AG04449 (cell line): ENCODE results near the gene CALCR.

Experiments used
- CTCF ChIA-PET: fragments of 350-600 bp; formaldehyde crosslinking; extraction: SDS; loops from one replicate; lab custom pipeline; 2021; ENCODE audit warnings: antibody characterized with exemption; lab: Yijun Ruan, JAX
- POLR2A ChIA-PET: fragments of 400-600, 350-600 bp; formaldehyde crosslinking; extraction: SDS; loops from one replicate; lab custom pipeline; 2020; ENCODE audit warnings: antibody characterized with exemption, inconsistent platforms; lab: Yijun Ruan, JAX
- DNase-seq: peaks from one replicate; pipeline ENCODE4 v3.0.0-alpha.2; 2010; ENCODE audit warnings: low read depth, low spot score
- H3K4me3 ChIP-seq: 2 replicates; pipeline ENCODE4 v1.5.1; 2011; ENCODE audit warnings: low read depth, mild to moderate bottlenecking, control low read depth, low read length
- TF ChIP-seq, protein P1 (sequence below): IDR thresholded peaks from one replicate; pipeline ENCODE4 v1.5.1; 2011; ENCODE audit warnings: mild to moderate bottlenecking, moderate library complexity, low read length, control low read depth, inconsistent platforms; ENCODE audit not compliant: insufficient read depth; ENCODE audit errors: missing control alignments

The CALCR gene

DNA sequence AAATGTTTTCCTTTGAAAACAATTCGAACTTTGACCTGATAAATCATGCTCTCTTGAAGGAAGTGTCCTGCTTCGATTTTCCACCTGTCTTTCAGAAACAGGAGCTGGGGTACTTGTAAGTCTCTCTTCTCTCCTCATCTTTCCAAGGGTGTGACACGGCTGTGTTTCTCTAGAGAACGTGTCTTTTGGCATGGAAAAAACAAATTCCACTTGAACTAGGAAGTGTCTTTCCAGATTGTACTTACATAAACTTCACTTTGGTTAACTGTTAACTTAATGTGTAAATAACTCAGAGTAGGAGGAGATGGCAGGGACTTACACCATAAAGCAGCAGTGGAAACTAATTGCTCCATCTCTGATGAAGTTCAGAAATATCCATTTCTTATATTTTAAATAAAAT is 4.2 kb upstream of the CALCR start:
- TF ChIP-seq, protein P1, sequence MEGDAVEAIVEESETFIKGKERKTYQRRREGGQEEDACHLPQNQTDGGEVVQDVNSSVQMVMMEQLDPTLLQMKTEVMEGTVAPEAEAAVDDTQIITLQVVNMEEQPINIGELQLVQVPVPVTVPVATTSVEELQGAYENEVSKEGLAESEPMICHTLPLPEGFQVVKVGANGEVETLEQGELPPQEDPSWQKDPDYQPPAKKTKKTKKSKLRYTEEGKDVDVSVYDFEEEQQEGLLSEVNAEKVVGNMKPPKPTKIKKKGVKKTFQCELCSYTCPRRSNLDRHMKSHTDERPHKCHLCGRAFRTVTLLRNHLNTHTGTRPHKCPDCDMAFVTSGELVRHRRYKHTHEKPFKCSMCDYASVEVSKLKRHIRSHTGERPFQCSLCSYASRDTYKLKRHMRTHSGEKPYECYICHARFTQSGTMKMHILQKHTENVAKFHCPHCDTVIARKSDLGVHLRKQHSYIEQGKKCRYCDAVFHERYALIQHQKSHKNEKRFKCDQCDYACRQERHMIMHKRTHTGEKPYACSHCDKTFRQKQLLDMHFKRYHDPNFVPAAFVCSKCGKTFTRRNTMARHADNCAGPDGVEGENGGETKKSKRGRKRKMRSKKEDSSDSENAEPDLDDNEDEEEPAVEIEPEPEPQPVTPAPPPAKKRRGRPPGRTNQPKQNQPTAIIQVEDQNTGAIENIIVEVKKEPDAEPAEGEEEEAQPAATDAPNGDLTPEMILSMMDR, result no peak
- DNase-seq, result no peak
- POLR2A ChIA-PET, result no interaction called here
- no peak overlapping the region for H3K4me3 ChIP-seq
- CTCF ChIA-PET, result interaction anchor here (2.7 kb wide), 1 partner anchor 27 kb away, joined by 8 read pairs; no protein-coding TSS in a partner anchor

DNA sequence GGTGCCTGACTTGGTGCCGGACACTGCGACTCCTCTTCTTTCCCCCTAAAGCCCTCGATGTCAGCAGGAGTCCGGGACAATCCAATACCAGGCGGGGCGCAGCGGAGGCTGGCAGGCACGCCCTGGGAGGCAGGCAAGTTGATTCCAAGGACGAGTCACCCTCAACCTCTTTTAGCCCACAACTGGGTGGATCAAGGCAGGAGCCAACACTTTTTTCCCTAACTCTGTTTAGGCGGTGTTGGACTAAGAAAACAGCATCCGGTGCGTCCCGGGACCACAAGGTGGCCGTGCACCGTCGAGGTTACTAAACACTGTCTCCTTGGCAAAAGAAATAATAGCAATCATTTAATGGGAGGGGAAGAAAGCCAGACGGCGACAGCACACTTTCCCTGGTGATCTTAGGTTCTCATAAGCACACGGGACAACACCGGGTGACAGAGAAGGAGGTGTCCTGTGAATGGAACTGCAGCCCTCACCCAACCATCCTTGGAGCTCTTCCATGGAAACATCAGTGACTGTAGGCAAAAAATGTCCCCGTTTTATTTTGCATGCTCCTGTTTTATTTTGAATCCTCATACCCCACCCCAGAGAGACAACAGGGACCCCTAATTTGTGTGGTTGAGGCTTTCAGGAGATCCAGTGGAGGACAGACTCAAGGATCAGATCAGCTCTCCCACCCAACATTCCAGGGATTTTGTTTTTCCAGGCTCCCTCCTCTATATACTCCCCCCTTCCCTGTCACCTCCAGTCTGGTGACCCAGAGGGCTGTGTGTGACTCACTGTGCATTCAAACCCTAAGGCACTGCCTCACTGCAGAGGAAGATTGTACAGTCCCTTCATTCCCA is 1.3 kb upstream of the CALCR start:
- TF ChIP-seq, protein P1, result no peak
- no peak for DNase-seq
- ChIA-PET CTCF (no interaction called here), POLR2A (no interaction called here)
- no peak overlapping the region for H3K4me3 ChIP-seq

DNA sequence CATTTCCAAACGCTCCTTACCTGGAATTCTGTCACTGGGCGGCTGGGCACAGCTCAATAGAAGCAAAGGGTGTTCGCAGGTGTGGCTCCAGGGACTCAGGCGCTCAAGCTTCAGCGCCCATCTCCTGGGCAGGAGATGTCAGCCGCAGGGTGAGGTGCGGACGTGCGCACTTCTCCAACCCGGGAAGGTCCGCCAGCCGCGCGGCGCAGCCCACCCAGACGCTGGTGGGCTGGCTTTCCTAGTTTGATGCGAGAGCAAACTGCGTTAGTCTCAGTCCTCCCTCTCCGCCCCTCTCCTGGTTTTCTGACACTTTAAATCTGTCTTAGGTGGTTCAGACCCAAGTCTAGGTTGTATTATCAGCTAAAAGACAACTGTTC is 267 bp downstream of the CALCR start:
- POLR2A ChIA-PET, result no interaction called here
- H3K4me3 ChIP-seq, result no peak overlapping the region
- CTCF ChIA-PET, result no interaction called here
- TF ChIP-seq, protein P1, result no peak
- DNase-seq, result no peak

DNA sequence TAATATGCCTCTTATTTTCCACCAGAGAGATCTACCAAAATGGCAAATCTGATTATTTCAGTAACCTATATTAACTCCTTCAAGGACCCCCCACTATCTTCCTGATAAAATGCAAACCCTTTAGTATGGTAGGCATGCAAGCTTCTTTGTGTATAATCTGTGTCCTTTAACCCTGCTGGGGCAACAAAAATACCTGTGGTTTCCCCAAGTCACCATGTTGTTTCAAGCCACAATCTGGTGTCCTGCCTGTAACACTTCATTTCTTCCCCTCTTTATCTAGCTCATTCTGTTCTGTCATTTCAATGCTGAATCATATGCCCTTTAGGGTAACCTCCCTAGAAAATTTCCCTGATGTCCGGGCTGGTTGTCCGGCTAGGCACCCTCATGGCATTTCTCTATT is 5.3 kb downstream of the CALCR start:
- TF ChIP-seq, protein P1, result no peak
- DNase-seq, result no peak
- no peak overlapping the region for H3K4me3 ChIP-seq
- ChIA-PET POLR2A (no interaction called here), CTCF (interaction anchor here (1.4 kb wide), 1 partner anchor 13 kb away, joined by 3 read pairs; no protein-coding TSS in a partner anchor)

DNA sequence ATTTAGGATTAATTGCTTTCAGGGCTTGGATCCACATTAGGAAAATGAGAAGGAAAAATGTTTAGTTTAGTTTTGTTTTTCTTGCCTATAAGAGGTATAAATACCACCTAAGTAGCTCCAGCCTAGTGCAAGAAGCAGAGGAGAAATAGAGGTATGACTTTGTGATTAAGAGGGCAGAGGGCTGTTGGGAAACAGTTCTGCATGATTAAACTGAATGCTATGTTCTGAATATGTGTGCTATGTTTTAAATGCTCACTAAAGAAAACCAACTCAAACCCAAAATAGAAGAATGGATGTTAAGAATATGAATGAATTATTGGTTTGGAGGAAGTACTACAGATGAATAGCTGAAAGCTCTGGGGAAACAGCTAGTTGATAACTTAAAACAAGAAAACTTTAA is 7.6 kb downstream of the CALCR start:
- H3K4me3 ChIP-seq, result no peak overlapping the region
- POLR2A ChIA-PET, result no interaction called here
- CTCF ChIA-PET, result interaction anchor here (1.7 kb wide), 1 partner anchor 16 kb away, joined by 9 read pairs; no protein-coding TSS in a partner anchor
- TF ChIP-seq, protein P1, result no peak
- DNase-seq, result no peak

DNA sequence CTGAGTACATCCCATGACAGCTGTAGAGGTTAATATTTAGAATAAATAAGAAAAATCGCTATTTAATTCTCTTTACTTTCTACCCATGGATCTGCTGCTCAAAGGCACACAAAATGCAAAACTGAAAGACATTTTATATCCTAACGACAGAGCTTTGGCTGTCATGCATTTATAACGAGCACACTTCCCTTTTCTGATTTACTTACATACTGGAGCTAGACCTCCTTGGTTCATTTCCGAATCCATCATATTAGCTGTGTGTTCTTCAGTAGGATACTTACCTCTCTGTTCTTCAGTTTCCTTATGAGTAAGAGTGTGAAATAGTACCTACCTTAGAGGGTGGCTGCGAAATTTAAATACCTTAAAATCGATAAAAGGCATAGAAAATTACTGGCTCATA is 10.9 kb downstream of the CALCR start:
- no peak for DNase-seq
- TF ChIP-seq, protein P1, result no peak
- POLR2A ChIA-PET, result no interaction called here
- CTCF ChIA-PET, result interaction anchor here (2.2 kb wide), 1 partner anchor 13 kb away, joined by 11 read pairs; no protein-coding TSS in a partner anchor
- no peak overlapping the region for H3K4me3 ChIP-seq
